Measurements from ENCODE around the gene INPP4A. TPM values are rescaled to one million over a fixed set of nuclear protein-coding genes. Genes with fewer than 3 reads are reported as not detected.
A peak's percentile ranks its signal among the peaks of the same experiment; 100 is the strongest.
"Not testable (repeated sequence)": the region's sequence is repeated elsewhere in the genome, so short reads cannot be mapped to it uniquely, and the experiment has no call there.

The INPP4A gene
- total RNA-seq: 100 to 1,000 TPM; 140 to 165 TPM

DNA sequence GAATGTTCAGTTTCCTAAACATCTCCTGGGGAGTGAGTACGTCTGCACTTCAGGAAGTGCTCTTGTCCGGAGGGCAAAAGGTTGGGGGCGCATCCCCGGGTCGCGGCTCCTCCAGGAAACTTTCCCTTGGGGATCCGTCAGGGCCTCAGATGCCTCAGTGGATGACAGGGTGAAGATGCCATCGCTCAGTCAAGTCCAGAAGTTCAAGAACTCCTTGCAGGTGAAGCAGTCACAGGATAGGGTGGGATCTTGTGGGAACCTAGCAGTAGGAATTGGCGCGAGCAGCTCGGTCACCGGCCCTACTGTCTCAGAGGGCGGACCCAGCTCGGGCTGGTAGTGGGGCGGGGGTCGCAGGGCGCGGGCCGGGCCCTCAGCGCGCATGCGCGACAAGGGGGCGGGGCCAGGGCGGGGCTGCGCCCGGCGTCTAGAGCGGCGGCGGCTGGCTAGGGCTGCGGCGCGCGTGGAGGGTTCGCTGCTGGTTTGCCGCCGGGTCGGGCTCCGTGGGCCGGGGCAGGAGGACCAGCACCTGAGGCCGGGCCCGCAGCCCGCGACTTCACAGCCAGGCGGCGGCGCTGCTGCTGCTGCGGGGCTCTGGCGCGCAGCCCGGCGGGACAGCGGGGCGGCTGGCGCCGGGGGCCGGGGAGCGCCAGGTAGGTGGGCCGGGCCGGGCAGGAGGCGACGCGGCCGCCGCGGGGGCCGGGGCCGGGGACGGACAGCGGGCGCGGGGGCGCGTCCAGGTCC, at the start of gene INPP4A:
TSS of gene INPP4A (plus strand) at position 423 of the 741 bp plus-strand sequence. CDS start 75,191 bp downstream, outside the sequence.
- peaks cover 8% of the 10 kb centered on the region for H3K9me3 Mint-ChIP-seq
- CTCF ChIA-PET: no interaction called here
- peak; percentile 75 for DNase-seq
- H3K27me3 Mint-ChIP-seq: no peaks in the 10 kb centered on the region
- peaks cover 40% of the 10 kb centered on the region for H3K36me3 Mint-ChIP-seq (ENCODE audit: low read depth)
- peak within 1 kb of the TSS; percentile 94 for H3K27ac Mint-ChIP-seq
- H3K4me3 Mint-ChIP-seq: peak within 1 kb of the TSS; percentile 93
- peaks cover 38% of the 10 kb centered on the region for H3K4me1 Mint-ChIP-seq
- POLR2A ChIA-PET: no interaction called here

DNA sequence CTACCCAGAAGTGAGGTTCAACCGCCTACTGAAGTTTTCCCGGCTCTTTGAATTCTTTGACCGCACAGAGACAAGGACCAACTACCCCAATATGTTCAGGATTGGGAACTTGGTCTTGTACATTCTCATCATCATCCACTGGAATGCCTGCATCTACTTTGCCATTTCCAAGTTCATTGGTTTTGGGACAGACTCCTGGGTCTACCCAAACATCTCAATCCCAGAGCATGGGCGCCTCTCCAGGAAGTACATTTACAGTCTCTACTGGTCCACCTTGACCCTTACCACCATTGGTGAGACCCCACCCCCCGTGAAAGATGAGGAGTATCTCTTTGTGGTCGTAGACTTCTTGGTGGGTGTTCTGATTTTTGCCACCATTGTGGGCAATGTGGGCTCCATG, 48.7 kb upstream of the INPP4A start:
- Mint-ChIP-seq H3K27ac (no peak overlapping the region), H3K9me3 (no peaks in the 10 kb centered on the region), H3K4me3 (no peak overlapping the region), H3K4me1 (no peaks in the 10 kb centered on the region), H3K36me3 (ENCODE audit: low read depth) (no peaks in the 10 kb centered on the region), H3K27me3 (peaks cover 27% of the 10 kb centered on the region)
- no peak for DNase-seq
- CTCF ChIA-PET: no interaction called here
- POLR2A ChIA-PET: no interaction called here

- no peak for DNase-seq
- ChIA-PET CTCF (no interaction called here), POLR2A (no interaction called here)
- no peak overlapping the region for H3K4me3 Mint-ChIP-seq
- H3K27ac Mint-ChIP-seq: no peak overlapping the region
- peaks cover 35% of the 10 kb centered on the region for H3K27me3 Mint-ChIP-seq
- no peaks in the 10 kb centered on the region for H3K9me3 Mint-ChIP-seq
- no peaks in the 10 kb centered on the region for H3K4me1 Mint-ChIP-seq
- no peaks in the 10 kb centered on the region for H3K36me3 Mint-ChIP-seq (ENCODE audit: low read depth)
Measured at GRCh38 chr2:98396745-98397355, 47.8 kb upstream of the INPP4A start.

DNA sequence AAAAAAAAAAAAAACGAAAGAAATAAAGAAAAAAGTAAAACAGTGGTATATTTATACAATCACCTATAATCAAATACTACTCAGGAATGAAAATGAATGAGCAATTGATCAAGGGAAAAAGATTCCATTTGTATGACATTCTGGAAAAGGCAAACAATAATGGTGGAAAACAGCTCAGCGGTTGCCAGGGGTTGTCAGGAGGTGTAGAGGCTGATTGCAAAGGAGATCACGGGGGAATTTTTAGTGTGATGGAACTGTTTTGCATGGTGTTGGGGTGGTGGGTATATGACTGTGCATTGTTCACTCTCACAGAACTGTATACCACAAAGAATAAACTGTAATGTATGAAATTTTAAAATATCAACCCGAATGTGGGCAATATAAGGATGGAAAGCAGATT, 45.5 kb upstream of the INPP4A start:
- DNase-seq: no peak
- ChIA-PET CTCF (no interaction called here), POLR2A (no interaction called here)
- Mint-ChIP-seq H3K9me3 (no peaks in the 10 kb centered on the region), H3K27me3 (peaks cover 51% of the 10 kb centered on the region), H3K4me1 (no peaks in the 10 kb centered on the region), H3K4me3 (no peak overlapping the region), H3K36me3 (ENCODE audit: low read depth) (no peaks in the 10 kb centered on the region), H3K27ac (no peak overlapping the region)

GRCh38 chr2:98403878-98404277, 40.8 kb upstream of the INPP4A start:
- ChIA-PET POLR2A (no interaction called here), CTCF (interaction anchor here (1.5 kb wide), 1 partner anchor 8 kb away, joined by 5 read pairs; no protein-coding TSS in a partner anchor)
- DNase-seq: no peak
- Mint-ChIP-seq H3K27me3 (peaks cover 43% of the 10 kb centered on the region), H3K36me3 (ENCODE audit: low read depth) (no peaks in the 10 kb centered on the region), H3K4me3 (no peak overlapping the region), H3K9me3 (no peaks in the 10 kb centered on the region), H3K4me1 (peaks cover 2% of the 10 kb centered on the region), H3K27ac (no peak overlapping the region)

DNA sequence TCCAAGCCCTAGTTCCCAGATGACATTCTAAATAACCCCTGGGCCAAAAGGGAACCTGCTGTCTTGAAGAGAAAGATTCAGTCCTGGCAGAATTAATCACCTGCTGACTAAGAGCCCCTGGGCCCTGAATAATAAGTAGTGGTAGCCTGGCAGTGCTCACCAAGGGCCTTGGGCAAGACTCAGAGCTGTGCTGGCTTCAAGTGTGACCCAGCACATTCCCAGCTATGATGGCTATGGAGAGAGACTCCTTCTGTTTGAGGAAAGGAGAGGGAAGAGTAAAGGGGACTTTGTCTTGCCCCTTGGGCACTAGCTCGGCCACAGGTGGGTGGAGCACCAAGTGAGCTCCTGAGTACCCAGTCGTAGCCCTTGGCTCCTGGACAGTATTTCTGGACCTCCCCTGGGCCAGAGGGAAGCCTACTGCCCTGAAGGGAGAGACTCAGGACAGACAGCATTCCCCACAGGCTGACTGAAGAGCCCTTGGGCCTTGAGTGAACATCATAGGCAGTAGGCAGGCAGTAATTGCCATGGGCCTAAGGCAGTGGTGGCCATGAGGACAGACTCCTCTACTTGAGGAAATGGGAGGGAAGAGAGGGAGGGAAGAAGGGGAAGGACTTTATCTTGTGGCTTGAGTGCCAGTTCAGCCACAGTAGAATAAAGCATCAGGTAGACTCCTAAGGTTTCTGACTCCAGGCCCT, 40.0 kb upstream of the INPP4A start:
- Mint-ChIP-seq H3K36me3 (ENCODE audit: low read depth) (no peaks in the 10 kb centered on the region), H3K4me3 (no peak overlapping the region), H3K27me3 (peaks cover 37% of the 10 kb centered on the region), H3K4me1 (peaks cover 2% of the 10 kb centered on the region), H3K27ac (no peak overlapping the region), H3K9me3 (no peaks in the 10 kb centered on the region)
- ChIA-PET POLR2A (no interaction called here), CTCF (interaction anchor here (1.5 kb wide), 1 partner anchor 8 kb away, joined by 5 read pairs; no protein-coding TSS in a partner anchor)
- no peak for DNase-seq

DNA sequence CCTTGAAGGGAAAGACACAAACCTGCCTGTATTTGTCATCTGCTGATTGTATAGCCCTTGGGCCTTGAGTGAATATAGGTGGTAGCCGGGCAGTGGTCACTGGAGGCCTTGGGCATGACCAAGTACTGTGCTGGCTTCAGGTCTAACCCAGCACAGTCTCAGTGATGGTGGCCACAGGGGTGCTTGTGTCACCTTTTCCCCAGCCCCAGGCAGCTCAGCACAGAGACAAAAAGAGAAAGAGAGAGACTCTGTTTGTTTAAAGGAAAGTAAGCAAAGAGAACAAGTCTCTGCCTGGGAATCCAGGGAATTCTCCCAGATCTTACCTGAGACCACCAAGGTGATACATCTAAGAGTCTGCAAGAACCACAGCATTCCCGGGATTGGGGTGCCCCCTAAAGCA, 39.4 kb upstream of the INPP4A start:
- H3K27ac Mint-ChIP-seq: no peak overlapping the region
- ChIA-PET CTCF (no interaction called here), POLR2A (no interaction called here)
- no peak overlapping the region for H3K4me3 Mint-ChIP-seq
- no peaks in the 10 kb centered on the region for H3K9me3 Mint-ChIP-seq
- H3K27me3 Mint-ChIP-seq: peaks cover 37% of the 10 kb centered on the region
- H3K36me3 Mint-ChIP-seq (ENCODE audit: low read depth): no peaks in the 10 kb centered on the region
- peaks cover 2% of the 10 kb centered on the region for H3K4me1 Mint-ChIP-seq
- no peak for DNase-seq

DNA sequence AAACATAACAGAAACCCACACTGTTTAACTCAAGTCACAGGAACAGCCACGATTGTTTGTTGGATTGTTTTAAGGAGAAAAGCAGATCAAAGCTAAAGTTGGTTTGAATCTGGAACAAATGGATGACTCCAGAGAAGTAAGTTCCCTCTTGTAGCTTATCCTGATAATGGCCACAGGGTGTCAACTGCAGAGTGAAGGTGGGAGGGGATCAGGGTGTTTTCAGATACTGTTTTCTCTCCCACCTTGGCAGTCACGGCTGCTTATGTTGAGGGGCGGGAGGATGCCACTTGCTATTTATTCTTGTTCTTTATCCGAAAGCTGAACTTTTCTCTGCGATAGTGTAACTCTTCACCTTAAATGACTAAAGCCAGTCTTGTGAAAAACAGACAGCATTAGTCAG, 36.5 kb upstream of the INPP4A start:
- no peak overlapping the region for H3K27ac Mint-ChIP-seq
- H3K4me1 Mint-ChIP-seq: peaks cover 7% of the 10 kb centered on the region
- H3K4me3 Mint-ChIP-seq: no peak overlapping the region
- H3K9me3 Mint-ChIP-seq: no peaks in the 10 kb centered on the region
- ChIA-PET CTCF (interaction anchor here (0.6 to 0.9 kb wide), 5 partner anchors 10 to 1877 kb away, joined by 3 to 5 read pairs (median 3); no protein-coding TSS in a partner anchor), POLR2A (no interaction called here)
- no peak for DNase-seq
- peaks cover 12% of the 10 kb centered on the region for H3K27me3 Mint-ChIP-seq
- H3K36me3 Mint-ChIP-seq (ENCODE audit: low read depth): no peaks in the 10 kb centered on the region

GRCh38 chr2:98412751-98413458, 31.8 kb upstream of the INPP4A start:
- CTCF ChIA-PET: interaction anchor here (0.9 to 1.8 kb wide), 7 partner anchors 9 to 191 kb away, joined by 3 to 6 read pairs (median 4); no protein-coding TSS in a partner anchor
- Mint-ChIP-seq H3K27ac (no peak overlapping the region), H3K4me3 (no peak overlapping the region), H3K27me3 (peaks cover 4% of the 10 kb centered on the region), H3K4me1 (peaks cover 7% of the 10 kb centered on the region), H3K36me3 (ENCODE audit: low read depth) (no peaks in the 10 kb centered on the region), H3K9me3 (peaks cover 8% of the 10 kb centered on the region)
- POLR2A ChIA-PET: no interaction called here
- DNase-seq: peak; percentile 79

DNA sequence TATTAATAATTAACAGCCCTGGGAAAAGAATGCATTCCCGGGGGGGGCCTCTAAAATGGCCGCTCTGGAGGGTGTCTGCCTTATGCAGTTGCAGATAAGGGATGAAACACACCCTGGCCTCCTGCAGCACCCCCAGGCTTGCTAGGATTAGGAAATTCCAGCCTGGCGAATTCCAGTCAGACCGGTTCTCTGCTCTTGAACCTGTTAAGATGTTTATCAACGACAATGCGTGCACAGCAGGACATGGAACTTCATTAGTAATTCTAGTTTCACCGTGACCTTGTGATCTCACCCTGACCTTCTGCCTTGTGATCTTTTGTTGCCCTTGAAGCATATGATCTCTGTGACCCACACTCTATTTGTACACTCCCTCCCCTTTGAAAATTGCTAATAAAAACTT, 30.4 kb upstream of the INPP4A start:
- H3K27ac Mint-ChIP-seq; H3K27me3 Mint-ChIP-seq; H3K9me3 Mint-ChIP-seq; H3K4me3 Mint-ChIP-seq; H3K36me3 Mint-ChIP-seq (ENCODE audit: low read depth); H3K4me1 Mint-ChIP-seq; CTCF ChIA-PET; DNase-seq; POLR2A ChIA-PET: not testable (repeated sequence)

- not testable (repeated sequence) for H3K4me1 Mint-ChIP-seq; H3K36me3 Mint-ChIP-seq (ENCODE audit: low read depth); DNase-seq; H3K9me3 Mint-ChIP-seq; H3K27ac Mint-ChIP-seq; H3K27me3 Mint-ChIP-seq; H3K4me3 Mint-ChIP-seq
- ChIA-PET CTCF (interaction anchor here (0.7 to 1.4 kb wide), 2 partner anchors 10 to 100 kb away, joined by 3 read pairs; no protein-coding TSS in a partner anchor), POLR2A (interaction anchor here (0.7 kb wide), 1 partner anchor 45 kb away, joined by 3 read pairs; no protein-coding TSS in a partner anchor)
Measured at GRCh38 chr2:98415719-98416248, 28.9 kb upstream of the INPP4A start.

DNA sequence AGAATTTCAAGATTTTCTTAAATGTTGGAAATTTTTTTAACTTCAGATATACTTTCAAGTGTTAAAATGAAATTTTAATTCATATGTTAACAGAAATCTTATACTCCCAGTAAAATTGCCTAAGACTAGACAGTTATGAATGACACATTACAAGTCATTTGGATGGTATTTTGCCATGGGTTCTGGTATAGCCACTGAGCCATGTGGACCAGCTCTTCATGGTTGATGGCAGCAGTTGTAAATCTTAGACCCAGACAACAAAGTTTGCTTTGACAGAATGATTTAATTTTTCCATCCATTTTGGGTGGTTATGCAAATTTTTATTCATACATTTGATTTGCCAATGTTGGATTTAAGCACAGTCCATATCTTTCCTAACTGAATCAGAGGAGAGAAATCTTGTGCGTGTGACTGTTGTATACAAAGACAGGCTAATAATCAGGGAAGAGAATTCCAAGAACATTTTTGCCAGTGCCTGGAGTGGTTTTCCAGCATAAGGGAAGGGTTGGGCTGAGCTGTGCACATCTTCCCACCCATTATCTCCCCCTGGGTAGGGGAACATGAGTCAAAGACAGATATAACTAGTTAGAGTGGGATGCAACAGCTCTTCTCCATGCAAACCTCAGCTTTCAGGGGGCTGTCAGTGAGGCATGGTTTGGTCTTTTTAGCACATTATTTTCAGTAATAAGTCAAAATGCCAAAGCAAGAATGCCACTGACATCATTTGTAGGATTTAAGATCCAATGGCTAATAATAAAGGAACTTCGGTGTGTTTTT, 28.1 kb upstream of the INPP4A start:
- Mint-ChIP-seq H3K4me3 (no peak overlapping the region), H3K36me3 (ENCODE audit: low read depth) (no peaks in the 10 kb centered on the region), H3K4me1 (peaks cover 7% of the 10 kb centered on the region), H3K9me3 (peaks cover 12% of the 10 kb centered on the region), H3K27ac (no peak overlapping the region), H3K27me3 (no peaks in the 10 kb centered on the region)
- ChIA-PET POLR2A (no interaction called here), CTCF (interaction anchor here (1.4 kb wide), 1 partner anchor 10 kb away, joined by 3 read pairs; no protein-coding TSS in a partner anchor)
- DNase-seq: no peak
